CD4-positive, CD25-positive, alpha-beta regulatory T cell (primary cell): Measurements from ENCODE around the gene ANKRD22. TPM values are rescaled to one million over a fixed set of nuclear protein-coding genes. Genes with fewer than 3 reads are reported as not detected.

Experiments
- ATAC-seq, 2 donors: fragments of 150-1000 bp; cut with Tn5 transposase; one replicate each; pipeline ENCODE4 v1.10.0; 2021; ENCODE audit warnings: low read depth in 2 of 2, moderate number of reproducible peaks in 2 of 2, moderate library complexity in 1 of 2
- DNase-seq, 3 donors: peaks; one replicate each; pipeline versions ENCODE4 v3.0.0 to v3.0.0-alpha.2; 2012 to 2022; ENCODE audit warnings: mixed read lengths in 1 of 3
- H3K27ac ChIP-seq: one replicate; pipeline ENCODE4 v1.7.0; 2013; ENCODE audit warnings: mild to moderate bottlenecking, low read length; ENCODE audit not compliant: insufficient read depth, poor library complexity, severe bottlenecking
- H3K27me3 ChIP-seq: one replicate; pipeline ENCODE4 v1.7.0; 2013; ENCODE audit warnings: low read length; ENCODE audit not compliant: control insufficient read depth, insufficient read depth
- H3K36me3 ChIP-seq: one replicate; pipeline ENCODE4 v1.7.0; 2013; ENCODE audit warnings: mild to moderate bottlenecking, low read length, moderate library complexity; ENCODE audit not compliant: control insufficient read depth, insufficient read depth
- H3K4me1 ChIP-seq: 2 replicates; pipeline ENCODE4 v1.7.0; 2013; ENCODE audit warnings: mild to moderate bottlenecking, low read length; ENCODE audit not compliant: insufficient read depth, control insufficient read depth, poor library complexity, severe bottlenecking
- H3K4me3 ChIP-seq: one replicate; pipeline ENCODE4 v1.7.0; 2013; ENCODE audit warnings: low read depth, mild to moderate bottlenecking, low read length, moderate library complexity
- H3K9me3 ChIP-seq, 2 experiments: 1 replicate in 1 of 2; 2 replicates in 1 of 2; pipeline ENCODE4 v1.7.0; 2013; ENCODE audit warnings: low read length in 2 of 2, mild to moderate bottlenecking in 1 of 2, moderate library complexity in 1 of 2; ENCODE audit not compliant: control insufficient read depth in 2 of 2
- H3K27ac Mint-ChIP-seq, 3 donors: one replicate each; pipeline ENCODE4 v1.8.0; 2020 to 2022; ENCODE audit warnings: mild to moderate bottlenecking in 3 of 3, mixed read lengths in 3 of 3, moderate library complexity in 2 of 3
- H3K27me3 Mint-ChIP-seq: one replicate; pipeline ENCODE4 v1.8.0; 2022; ENCODE audit warnings: mild to moderate bottlenecking, mixed read lengths
- H3K36me3 Mint-ChIP-seq: one replicate; pipeline ENCODE4 v1.8.0; 2020; ENCODE audit warnings: mixed read lengths
- H3K4me1 Mint-ChIP-seq, 4 donors: one replicate each; pipeline ENCODE4 v1.8.0; 2020 to 2022; ENCODE audit warnings: mixed read lengths in 4 of 4, mild to moderate bottlenecking in 1 of 4
- H3K4me3 Mint-ChIP-seq, 4 donors: one replicate each; pipeline ENCODE4 v1.8.0; 2020 to 2022; ENCODE audit warnings: mild to moderate bottlenecking in 4 of 4, mixed read lengths in 4 of 4, moderate library complexity in 3 of 4
- H3K9me3 Mint-ChIP-seq, 7 donors: one replicate each; pipeline ENCODE4 v1.8.0; 2020 to 2022; ENCODE audit warnings: mixed read lengths in 7 of 7, mild to moderate bottlenecking in 3 of 7, moderate library complexity in 2 of 7
- polyA plus RNA-seq, 4 donors: library from polyadenylated mRNA; unstranded; fragments of 300-500 nt; fragmentation: Illumina TruSeq; gene quantifications; one replicate each; pipeline ENCODE4 v1.2.3, GENCODE V29; 2021
- total RNA-seq: library from RNA; stranded (reverse); gene quantifications from one replicate; pipeline ENCODE4 v1.2.3, GENCODE V29; 2022

ANKRD22 gene
- total and polyA plus RNA-seq, 5 donors from 2014 or later = 0.10 to 0.20 (median 0.18) TPM; not detected in 1

DNA sequence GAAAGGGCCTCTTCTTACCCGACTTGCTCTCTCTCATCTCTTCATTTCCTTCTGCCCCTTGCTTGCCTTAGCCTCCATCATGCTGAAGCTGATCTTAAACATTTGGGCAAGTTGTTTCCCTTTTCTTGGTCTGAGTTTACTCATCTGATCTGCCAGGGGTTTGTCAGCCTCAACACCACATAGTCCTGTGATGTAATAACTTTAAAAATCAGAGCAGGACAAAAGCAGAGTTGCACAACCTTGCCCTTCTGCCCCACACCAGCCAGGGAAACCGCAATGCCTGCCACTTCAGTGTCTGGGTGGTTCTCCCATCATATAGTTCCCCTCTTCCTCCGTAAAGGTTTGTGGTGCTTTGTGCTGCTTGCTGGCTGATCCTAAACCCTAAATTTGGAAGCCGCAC, 59.0 kb downstream of the ANKRD22 start:
- H3K4me3 Mint-ChIP-seq = no peak overlapping the region
- H3K27ac ChIP-seq = no peak overlapping the region
- DNase-seq = no peak
- no peaks in the 10 kb centered on the region for H3K36me3 Mint-ChIP-seq
- no peaks in the 10 kb centered on the region for H3K36me3 ChIP-seq
- H3K27me3 ChIP-seq = no peaks in the 10 kb centered on the region
- H3K9me3 ChIP-seq = no peaks in the 10 kb centered on the region
- H3K4me1 ChIP-seq = no peaks in the 10 kb centered on the region
- no peak overlapping the region for H3K4me3 ChIP-seq
- ATAC-seq = peak in 1 of 2 donors; percentile 39
- no peaks in the 10 kb centered on the region for H3K9me3 Mint-ChIP-seq
- H3K27me3 Mint-ChIP-seq = peaks cover 4% of the 10 kb centered on the region
- H3K4me1 Mint-ChIP-seq = peaks cover 0 to 10% (median 6%) of the 10 kb centered on the region in 4 donors
- H3K27ac Mint-ChIP-seq = no peak overlapping the region

DNA sequence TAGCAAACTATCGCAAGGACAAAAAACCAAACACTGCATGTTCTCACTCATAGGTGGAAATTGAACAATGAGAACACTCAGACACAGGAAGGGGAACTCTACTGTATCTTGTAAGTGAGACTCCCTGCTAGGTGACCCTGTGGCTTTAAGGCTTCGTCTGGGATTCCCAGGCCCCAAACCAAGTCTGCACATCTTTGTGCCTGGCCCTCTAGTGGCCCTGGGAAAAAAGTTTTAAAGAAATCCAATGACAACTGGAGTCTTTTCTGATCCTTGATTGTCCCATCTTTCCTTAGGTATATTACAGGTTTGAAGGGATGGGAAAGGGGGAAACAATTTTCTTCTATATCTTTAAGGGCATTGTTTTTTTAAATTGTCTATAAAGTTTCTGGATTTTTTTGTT, 59.7 kb downstream of the ANKRD22 start:
- Histone ChIP-seq H3K9me3 (no peaks in the 10 kb centered on the region), H3K36me3 (no peaks in the 10 kb centered on the region), H3K27ac (no peak overlapping the region), H3K4me1 (no peaks in the 10 kb centered on the region), H3K4me3 (no peak overlapping the region), H3K27me3 (no peaks in the 10 kb centered on the region)
- ATAC-seq (no peak), DNase-seq (no peak)
- no peak overlapping the region for H3K4me3 Mint-ChIP-seq
- H3K4me1 Mint-ChIP-seq = peaks cover 0 to 10% (median 6%) of the 10 kb centered on the region in 4 donors
- H3K27me3 Mint-ChIP-seq = peaks cover 4% of the 10 kb centered on the region
- H3K36me3 Mint-ChIP-seq = no peaks in the 10 kb centered on the region
- H3K27ac Mint-ChIP-seq = no peak overlapping the region
- H3K9me3 Mint-ChIP-seq = no peaks in the 10 kb centered on the region

- no peak for ATAC-seq
- no peak for DNase-seq
- Histone ChIP-seq H3K4me3 (no peak overlapping the region), H3K27me3 (peaks cover 1% of the 10 kb centered on the region), H3K9me3 (no peaks in the 10 kb centered on the region), H3K27ac (no peak overlapping the region), H3K36me3 (no peaks in the 10 kb centered on the region), H3K4me1 (no peaks in the 10 kb centered on the region)
- H3K27ac Mint-ChIP-seq = no peak overlapping the region
- H3K36me3 Mint-ChIP-seq = no peaks in the 10 kb centered on the region
- peaks cover 0 to 8% (median 5%) of the 10 kb centered on the region in 4 donors for H3K4me1 Mint-ChIP-seq
- no peaks in the 10 kb centered on the region for H3K9me3 Mint-ChIP-seq
- H3K27me3 Mint-ChIP-seq = peaks cover 4% of the 10 kb centered on the region
- H3K4me3 Mint-ChIP-seq = no peak overlapping the region
These were observed 62.7 kb downstream of the ANKRD22 start for GRCh38 chr10:88788924-88789323.

- Mint-ChIP-seq H3K27me3 (peaks cover 9% of the 10 kb centered on the region), H3K9me3 (no peaks in the 10 kb centered on the region), H3K27ac (no peak overlapping the region), H3K4me3 (no peak overlapping the region), H3K4me1 (peaks cover 0 to 2% (median 0%) of the 10 kb centered on the region in 4 donors), H3K36me3 (no peaks in the 10 kb centered on the region)
- no peak for DNase-seq
- no peak for ATAC-seq
- H3K4me1 ChIP-seq = no peaks in the 10 kb centered on the region
- H3K4me3 ChIP-seq = no peak overlapping the region
- H3K27me3 ChIP-seq = peaks cover 1% of the 10 kb centered on the region
- H3K36me3 ChIP-seq = no peaks in the 10 kb centered on the region
- no peaks in the 10 kb centered on the region for H3K9me3 ChIP-seq
- no peak overlapping the region for H3K27ac ChIP-seq
These were observed 64.2 kb downstream of the ANKRD22 start for GRCh38 chr10:88787463-88787862.

DNA sequence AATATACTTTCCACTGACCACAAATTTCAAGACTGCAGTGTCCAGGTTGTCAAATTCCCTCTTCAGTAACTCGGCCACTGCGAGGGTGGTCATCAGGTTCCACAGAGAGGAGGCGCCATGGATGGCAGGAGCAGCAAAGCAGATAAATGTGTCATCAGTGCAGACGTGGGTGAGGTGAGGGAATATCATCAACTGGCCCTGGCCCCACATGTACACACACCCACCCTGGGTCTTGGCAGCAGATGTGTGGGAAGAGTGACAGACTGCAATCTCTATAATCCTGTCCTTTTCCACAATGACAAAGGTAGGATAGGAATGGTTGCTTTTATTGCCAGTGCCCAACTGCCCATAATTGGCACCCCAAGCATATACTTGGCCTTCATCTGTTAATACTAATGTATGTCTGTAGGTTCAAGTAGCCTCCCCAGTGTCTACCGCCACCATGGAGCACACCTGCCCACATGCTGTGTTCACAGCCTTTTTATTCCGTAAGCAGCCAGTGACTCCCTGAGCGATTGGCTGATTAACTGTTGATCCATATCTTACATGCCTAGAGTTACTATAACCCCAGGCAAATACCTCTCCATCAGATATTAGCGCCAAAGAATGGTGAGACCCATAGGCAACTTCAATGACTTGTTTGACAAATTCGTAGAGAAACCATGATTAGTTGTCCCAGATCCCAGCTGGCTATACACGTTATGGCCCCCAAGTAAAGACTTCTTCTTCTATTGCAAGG, 65.4 kb downstream of the ANKRD22 start:
- H3K36me3 ChIP-seq = no peaks in the 10 kb centered on the region
- peaks cover 9% of the 10 kb centered on the region for H3K27me3 Mint-ChIP-seq
- no peak overlapping the region for H3K4me3 Mint-ChIP-seq
- no peak overlapping the region for H3K27ac ChIP-seq
- DNase-seq = no peak
- H3K4me1 ChIP-seq = no peaks in the 10 kb centered on the region
- no peak overlapping the region for H3K27ac Mint-ChIP-seq
- no peaks in the 10 kb centered on the region for H3K36me3 Mint-ChIP-seq
- no peaks in the 10 kb centered on the region for H3K9me3 Mint-ChIP-seq
- peaks cover 4% of the 10 kb centered on the region for H3K27me3 ChIP-seq
- ATAC-seq = no peak
- H3K4me3 ChIP-seq = no peak overlapping the region
- peaks cover 0 to 2% (median 0%) of the 10 kb centered on the region in 4 donors for H3K4me1 Mint-ChIP-seq
- no peaks in the 10 kb centered on the region for H3K9me3 ChIP-seq

DNA sequence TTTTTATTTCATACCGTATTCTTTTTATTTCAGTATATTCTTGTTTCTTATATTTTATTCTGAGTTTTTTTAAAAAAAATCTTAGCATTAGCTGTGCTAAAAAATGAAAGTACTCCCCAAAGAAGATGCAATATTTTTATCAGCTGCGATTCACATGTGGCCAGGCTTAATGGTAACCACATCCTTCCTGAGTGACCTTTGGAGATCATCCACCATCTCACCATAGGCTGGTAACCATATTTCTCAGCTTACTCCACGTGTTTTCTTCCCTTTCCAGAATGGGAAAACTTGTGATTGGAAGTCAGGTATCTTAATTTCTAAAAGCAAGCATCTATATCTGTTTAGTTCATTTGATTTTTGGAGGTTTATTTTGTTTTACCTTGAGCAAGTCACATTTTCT, 67.9 kb downstream of the ANKRD22 start:
- peaks cover 0 to 2% (median 0%) of the 10 kb centered on the region in 4 donors for H3K4me1 Mint-ChIP-seq
- no peaks in the 10 kb centered on the region for H3K36me3 Mint-ChIP-seq
- ATAC-seq (no peak), DNase-seq (no peak)
- H3K27me3 Mint-ChIP-seq = peaks cover 9% of the 10 kb centered on the region
- no peaks in the 10 kb centered on the region for H3K9me3 Mint-ChIP-seq
- no peaks in the 10 kb centered on the region for H3K4me1 ChIP-seq
- peaks cover 4% of the 10 kb centered on the region for H3K27me3 ChIP-seq
- no peak overlapping the region for H3K27ac Mint-ChIP-seq
- H3K4me3 ChIP-seq = no peak overlapping the region
- H3K4me3 Mint-ChIP-seq = no peak overlapping the region
- no peaks in the 10 kb centered on the region for H3K36me3 ChIP-seq
- no peak overlapping the region for H3K27ac ChIP-seq
- no peaks in the 10 kb centered on the region for H3K9me3 ChIP-seq

DNA sequence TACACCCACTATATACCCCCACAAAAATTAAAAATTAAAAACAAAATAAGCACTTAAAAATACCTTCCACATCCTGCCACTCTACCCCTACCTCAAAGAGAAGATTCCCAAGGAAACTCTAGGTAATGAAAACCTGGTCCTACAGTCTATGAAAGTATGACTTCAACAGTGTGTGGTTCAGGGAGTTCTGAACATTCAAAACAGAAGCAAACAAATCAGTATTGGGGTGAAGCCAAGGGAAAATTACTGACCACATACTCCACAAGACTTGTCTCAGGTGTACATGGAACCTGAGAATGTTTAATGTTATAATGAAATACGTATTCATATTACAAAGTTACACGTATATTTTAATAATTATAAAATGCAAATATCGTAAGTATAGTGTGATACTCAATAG, 69.4 kb downstream of the ANKRD22 start:
- Mint-ChIP-seq H3K4me3 (no peak overlapping the region), H3K4me1 (peaks cover 0 to 2% (median 0%) of the 10 kb centered on the region in 4 donors), H3K27ac (no peak overlapping the region), H3K36me3 (no peaks in the 10 kb centered on the region), H3K27me3 (peaks cover 16% of the 10 kb centered on the region), H3K9me3 (no peaks in the 10 kb centered on the region)
- H3K4me1 ChIP-seq = no peaks in the 10 kb centered on the region
- peaks cover 4% of the 10 kb centered on the region for H3K27me3 ChIP-seq
- no peak overlapping the region for H3K4me3 ChIP-seq
- H3K9me3 ChIP-seq = no peaks in the 10 kb centered on the region
- H3K36me3 ChIP-seq = no peaks in the 10 kb centered on the region
- ATAC-seq (no peak), DNase-seq (no peak)
- no peak overlapping the region for H3K27ac ChIP-seq

DNA sequence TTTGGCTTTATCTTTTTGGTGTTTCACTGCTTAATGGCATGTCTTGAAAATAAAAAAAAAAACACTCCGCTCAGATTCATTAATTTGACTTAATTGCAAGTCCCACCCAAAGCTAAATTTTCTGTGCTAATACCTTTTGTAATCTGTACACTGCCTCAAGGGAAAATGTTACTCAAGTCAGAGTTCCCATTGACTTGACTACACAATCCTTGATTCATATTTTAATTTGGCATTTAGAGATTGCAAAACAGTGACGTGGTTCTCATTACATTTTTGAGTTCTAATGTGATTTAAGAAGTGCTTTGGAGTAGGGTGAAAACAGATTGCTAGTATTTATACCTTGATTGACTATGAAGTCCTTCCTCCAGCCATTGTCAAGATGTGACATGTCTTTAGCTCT, 70.4 kb downstream of the ANKRD22 start:
- no peak overlapping the region for H3K4me3 Mint-ChIP-seq
- no peak overlapping the region for H3K27ac Mint-ChIP-seq
- Histone ChIP-seq H3K4me1 (no peaks in the 10 kb centered on the region), H3K27ac (no peak overlapping the region), H3K27me3 (peaks cover 4% of the 10 kb centered on the region), H3K9me3 (no peaks in the 10 kb centered on the region), H3K4me3 (no peak overlapping the region), H3K36me3 (no peaks in the 10 kb centered on the region)
- peaks cover 0 to 1% (median 0%) of the 10 kb centered on the region in 7 donors for H3K9me3 Mint-ChIP-seq
- no peak for DNase-seq
- peaks cover 25% of the 10 kb centered on the region for H3K27me3 Mint-ChIP-seq
- no peaks in the 10 kb centered on the region for H3K36me3 Mint-ChIP-seq
- no peak for ATAC-seq
- H3K4me1 Mint-ChIP-seq = peaks cover 0 to 2% (median 0%) of the 10 kb centered on the region in 4 donors
